Inflammatory macrophage treated with lipopolysaccharide for 1 hour (primary cell): ENCODE results near the gene OLFM1.
"Not testable (repeated sequence)": the region's sequence is repeated elsewhere in the genome, so short reads cannot be mapped to it uniquely, and the experiment has no call there.

Experiments used
- DNase-seq, 2 donors: peaks; one replicate each; pipeline ENCODE4 v3.0.0-alpha.2; 2020 to 2022

The OLFM1 gene

DNA sequence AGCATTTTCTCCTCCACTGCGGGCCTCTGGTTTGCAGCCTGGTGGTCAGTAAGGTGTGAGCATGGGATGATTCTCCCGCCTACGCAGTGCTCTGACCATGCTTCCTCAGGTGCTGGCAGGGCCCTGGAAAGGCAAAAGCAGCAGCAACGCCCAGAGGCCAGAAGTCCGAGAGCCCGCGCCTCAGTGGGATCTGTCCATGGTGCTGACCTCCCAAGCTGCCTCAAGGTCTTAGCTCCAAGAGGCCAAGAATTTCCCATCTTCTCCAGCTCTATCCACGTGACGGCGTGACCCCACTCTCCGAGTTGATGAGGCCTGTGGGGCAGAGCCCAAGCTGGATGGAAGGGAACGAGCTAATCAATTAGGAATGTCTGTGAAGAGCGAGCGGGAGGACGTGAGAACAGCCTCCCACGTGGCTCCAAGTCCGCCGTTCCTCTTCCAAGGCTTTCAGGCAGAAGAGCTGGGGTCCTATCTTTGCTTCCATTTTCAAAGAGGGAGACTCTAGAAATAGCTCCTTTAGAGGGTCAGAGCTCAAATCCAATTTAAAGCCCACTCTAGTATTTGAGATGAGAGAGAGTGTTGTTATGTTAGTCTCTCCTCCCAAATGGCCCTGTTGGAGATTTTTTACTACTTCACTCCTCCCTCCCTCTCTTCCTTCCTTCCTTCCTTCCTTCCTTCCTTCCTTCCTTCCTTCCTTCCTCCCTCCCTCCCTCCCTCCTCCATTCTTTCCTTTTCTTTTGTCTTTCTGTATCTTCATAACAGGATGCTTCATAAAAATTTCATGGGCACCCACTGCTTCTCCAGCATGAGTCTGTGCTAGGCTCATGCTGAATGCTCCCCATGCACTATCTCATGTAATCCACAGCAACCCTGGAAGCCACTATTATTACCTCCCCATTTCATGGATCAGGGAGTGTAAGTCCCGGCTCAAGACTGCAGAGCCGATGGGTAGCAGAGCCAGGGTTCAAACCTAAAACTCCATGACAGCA lies 69.3 kb downstream of the OLFM1 start:
- DNase-seq, result peak in 1 of 2 donors; percentile 38

DNA sequence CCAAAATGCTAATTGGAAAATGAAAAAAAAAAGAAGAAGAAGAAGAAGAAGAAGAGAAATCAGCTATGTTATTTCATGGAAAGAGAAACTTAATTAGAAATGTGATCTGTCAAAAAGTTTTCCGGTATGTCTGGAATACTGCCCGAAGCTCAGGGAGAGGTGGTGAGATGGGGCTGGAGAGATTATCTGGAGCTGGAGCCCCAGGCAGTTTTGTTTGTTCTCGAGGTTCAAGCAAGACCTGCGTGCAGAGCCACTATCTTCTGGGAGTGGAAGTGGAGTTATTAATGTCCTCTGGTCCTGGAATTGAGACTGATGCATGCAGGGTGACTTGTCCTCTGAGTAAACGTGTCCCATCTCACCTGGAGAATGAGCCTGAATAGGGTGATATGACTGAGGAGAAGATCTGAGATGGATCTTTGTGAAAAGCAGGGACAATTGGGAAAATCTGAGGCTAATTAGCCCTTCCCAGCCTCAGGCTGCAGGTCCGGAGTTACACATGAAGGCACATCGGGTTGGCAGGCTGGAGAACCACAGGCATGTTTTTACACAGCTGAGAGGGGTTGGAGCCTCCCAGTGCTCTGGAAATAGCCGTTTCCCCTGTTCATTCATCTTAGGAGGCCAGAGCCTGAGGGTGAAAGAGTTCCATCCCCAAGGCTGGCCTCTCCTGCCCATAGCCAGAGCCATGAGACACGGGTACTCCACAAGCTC lies 70.5 kb downstream of the OLFM1 start:
- no peak for DNase-seq

DNA sequence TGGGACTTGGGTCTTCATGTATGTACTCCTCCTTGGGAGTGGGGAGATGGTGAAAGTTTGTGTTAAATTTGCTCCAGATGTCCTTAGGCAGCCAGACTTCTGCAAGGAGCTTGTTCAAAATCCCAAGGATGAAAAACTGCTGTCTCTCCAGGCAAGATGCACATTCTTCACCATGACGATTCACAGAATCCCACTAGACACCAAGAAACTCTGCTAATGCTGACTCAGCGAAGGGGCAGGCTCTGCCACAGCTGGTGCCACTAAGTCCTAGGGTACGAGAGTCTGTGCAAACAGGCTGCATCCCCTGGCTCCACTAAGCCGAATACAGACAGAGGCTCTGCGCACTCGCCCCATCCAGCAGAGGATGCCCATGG lies 71.1 kb downstream of the OLFM1 start:
- DNase-seq, result no peak

DNA sequence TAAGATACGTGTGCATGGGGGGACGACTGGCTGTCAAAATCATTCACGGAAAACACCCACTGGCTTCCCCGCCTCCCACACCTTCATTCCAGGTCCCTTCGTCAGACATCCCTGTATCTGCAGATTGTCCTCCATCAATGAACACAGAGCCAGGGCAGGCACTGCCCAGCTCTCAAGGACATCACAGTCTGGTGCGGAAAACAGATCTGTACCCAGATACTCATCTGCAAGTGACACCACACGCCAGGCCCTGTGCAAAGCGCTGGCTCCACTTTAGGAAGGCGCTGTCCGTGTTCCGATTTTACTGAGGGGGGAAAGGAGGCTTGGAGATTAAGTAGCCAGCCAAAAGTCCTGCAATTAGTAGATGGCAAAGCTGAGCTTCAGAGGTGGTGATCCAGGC lies 72.3 kb downstream of the OLFM1 start:
- DNase-seq, result no peak

DNA sequence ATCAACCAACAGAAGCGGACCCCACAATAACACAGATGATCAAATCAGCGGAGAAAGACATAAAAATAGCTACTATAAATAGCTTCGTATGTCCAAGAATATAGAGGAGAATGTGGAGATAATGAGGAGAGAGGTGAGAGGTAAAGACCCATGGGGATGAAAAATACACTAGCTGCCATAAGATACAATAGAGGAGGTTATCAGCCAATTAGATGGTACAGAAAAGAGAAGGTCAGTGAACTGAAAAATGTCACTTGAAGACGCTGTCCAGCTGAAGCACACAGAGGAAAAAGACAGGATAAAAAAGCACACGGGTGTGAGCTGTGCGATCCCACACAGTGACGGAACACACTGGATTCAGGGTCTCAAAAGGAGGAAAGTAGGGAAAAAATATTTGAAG lies 73.4 kb downstream of the OLFM1 start:
- DNase-seq, result no peak

DNA sequence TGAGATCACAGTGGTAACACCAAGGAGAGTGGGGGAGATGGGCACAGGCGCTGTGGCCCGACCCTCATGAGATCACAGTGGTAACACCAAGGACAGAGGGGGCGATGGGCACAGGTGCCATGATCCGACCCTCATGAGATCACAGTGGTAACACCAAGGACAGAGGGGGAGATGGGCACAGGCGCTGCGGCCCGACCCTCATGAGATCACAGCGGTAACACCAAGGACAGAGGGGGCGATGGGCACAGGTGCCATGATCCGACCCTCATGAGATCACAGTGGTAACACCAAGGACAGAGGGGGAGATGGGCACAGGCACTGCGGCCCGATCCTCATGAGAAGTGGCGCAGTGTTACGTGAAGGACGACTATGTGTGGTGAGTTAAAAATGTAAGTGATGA lies 75.1 kb downstream of the OLFM1 start:
- DNase-seq, result not testable (repeated sequence)

DNA sequence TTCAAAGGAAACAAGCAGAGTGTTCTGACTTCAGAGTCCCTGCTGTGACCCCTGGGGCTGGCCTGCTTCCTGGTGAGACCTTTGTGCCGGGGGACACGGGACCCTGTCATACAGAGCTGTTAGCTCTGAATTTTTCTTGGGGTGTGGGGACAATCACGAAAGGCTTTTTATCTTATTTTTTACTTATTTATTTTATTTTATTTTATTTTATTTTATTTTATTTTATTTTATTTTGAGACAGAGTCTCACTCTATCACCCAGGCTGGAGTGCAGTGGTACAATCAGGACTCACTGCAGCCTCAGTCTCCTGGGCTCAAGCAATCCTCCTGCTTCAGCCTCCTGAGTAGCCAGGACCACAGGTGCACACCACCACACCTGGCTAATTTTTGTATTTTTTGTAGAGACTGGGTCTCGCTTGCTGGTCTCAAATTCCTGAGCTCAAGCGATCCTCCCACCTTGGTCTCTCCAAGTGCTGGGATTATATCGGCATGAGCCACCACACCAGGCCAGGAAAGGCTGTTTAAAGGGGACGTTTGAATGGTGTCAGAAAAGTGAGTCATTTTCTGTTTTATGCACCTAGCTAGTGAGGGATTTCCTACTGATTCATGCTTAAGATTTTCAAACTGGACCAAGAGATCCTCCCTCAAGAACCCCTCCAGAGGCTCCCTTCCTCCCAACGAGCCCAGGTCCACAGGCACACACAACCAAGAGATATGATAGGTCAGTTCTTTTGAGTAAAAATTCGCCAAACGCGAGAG lies 75.7 kb downstream of the OLFM1 start:
- DNase-seq, result no peak

DNA sequence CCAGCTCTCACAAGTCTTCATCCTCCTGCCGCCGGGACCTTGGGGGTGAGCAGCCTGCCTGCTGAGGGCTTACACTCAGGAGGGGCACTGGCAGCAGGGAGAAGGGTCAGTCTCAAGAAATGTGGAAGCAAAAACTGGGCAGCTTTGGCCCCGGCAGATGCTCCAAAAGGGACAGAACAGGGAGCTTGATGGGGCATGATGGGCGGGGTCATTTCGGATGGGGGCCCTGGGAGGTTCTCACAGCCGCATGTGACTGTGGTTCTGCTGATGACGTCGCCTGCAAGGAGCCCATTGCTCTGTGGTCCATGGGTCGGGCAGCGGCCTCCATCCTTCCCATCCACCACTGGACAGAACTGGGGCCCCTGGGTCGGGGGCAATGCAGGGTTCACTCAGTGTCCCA lies 76.6 kb downstream of the OLFM1 start:
- DNase-seq, result no peak

DNA sequence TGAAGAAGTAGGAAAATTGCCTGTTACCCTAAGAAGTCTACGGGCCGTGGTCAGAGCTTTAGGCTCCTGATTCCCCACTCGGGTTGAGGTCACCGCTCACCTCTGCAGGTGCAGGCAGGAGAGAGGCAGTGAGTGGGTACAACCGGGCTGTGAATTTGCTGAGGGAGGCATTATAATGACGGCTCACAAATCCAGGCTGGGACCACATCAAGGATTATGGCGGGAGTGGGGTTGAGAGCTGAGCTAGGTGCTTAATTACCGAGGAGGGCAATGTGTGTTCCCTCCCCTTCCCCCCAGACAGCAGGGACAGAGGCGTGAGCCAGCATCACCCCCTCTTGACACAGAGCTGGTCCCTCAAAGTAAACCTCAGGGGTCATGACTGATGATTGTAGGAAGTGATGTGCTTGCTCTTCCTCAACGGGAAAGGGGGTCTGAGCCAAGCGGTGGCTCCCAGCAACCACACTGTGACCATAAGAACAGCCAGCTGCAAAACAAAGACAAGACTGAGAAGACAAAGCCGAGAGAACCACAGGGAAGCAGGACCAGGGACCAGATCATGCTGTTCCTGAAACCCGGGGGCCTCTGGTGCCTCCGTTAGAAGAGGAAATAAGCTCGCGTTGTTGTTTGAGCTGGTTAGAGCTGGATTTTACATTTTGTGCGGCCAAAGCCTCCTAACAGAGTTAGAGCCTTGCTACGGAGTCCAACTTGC lies 77.7 kb downstream of the OLFM1 start:
- DNase-seq, result no peak

DNA sequence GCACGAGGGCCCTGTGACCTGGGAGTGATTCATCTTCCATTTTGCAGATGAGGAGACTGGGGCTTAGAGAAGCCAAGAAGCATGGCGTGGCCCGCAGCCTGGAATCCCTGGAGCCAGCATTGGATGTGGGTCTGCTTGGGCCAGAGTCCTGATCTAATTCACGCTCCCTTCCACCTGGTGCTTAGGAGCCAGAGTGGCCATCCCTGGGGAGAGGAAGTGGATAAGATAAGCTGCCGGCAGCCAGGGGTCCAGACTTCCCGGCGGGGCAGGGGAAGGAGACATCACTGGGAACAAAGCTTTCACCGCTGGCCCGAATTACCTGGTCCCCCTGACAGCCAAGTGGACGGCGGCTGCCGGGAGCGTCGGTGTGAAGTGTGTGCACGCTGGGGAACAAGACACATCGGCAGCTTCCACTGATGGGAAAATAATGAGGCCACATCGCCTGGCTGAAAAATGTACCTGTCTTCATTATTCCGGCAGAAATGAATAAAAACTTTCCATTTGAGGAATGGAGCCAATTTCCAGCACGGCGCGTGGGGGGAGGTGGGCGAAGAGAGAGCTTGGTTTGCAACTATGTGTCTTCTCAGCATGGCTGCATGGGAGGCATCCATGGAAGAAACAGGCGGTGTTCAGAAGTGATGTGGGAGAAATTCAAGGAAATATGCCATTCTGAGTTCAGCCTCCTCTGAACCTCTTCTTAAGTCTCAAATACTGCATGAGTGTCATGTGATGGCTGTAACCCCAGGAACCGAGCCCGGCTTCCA lies 78.5 kb downstream of the OLFM1 start:
- DNase-seq, result no peak

DNA sequence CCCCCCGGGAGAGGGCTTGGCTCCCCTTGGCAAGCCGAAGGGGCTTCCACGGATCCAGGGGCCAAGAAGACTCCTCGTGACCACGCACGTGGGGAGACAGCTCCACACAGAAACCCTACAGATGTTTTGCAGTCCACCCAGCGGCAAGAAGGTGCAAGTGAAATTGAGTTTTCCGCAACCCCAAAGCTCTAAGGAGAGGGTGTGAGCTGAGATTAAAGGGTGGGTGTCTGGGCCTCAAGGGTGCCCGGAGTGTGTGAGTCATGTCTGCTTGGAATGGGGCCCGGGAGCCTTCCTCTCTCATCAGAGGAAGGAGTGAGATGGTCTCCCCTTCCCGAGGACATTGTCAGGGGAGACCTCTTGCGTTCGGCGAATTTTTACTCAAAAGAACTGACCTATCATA lies 79.1 kb downstream of the OLFM1 start:
- DNase-seq, result no peak

DNA sequence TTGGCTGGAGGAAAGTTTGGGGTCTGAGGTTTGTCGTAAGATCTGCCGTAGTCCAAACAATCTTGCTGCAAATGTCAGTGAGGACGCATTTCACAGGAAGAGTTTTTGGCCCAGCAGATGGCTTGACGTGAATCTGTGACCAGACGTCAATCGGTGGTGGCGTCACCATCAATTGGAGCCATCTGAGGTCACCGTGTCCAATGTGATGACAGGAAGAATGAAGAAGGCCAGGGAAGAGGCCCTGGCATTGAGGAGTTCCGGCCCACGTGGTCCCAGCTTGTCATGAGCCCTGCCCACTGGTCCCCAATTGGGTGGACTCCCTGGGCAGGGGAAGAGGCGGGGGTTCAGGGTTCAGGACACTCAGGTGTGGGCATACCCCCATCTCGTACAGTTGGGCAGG lies 79.9 kb downstream of the OLFM1 start:
- DNase-seq, result no peak

DNA sequence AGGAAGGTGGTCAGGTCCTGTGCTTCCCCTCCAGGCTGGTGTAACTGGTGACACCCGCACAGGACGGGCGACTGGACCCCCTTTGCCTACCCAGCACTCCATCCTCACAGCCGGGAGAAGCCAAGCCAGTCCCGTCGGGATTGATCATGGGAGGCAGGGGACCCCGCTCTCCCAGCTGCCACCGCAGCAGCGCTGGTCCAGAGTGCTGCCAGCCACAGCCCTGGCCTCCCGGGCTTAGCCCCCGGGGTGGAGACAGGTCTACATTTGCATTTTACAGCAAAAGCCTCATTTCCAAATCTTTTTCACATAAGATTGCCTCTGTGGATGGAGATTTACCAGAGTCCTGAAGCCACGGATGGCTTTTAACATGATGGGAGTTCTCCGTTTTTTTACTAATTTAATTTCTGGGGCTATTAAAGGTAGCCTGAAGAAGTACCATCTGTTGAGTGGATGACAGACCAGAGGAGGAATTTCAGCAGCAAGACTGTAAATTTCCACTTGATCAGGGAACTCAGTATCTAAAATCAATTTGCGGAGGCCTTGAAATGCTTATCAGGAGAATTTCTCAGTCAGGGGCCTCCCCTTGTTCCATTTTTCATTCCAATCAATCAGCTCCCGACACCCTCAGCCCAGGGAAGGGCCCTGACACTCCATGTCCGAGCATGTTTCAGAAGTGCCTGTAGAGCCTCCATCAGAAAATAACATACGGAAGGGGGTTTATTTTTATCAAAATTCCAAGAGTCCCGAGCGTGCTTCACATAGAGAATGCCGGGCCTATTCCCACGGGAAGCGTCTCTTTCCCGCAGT lies 80.6 kb downstream of the OLFM1 start:
- DNase-seq, result no peak

DNA sequence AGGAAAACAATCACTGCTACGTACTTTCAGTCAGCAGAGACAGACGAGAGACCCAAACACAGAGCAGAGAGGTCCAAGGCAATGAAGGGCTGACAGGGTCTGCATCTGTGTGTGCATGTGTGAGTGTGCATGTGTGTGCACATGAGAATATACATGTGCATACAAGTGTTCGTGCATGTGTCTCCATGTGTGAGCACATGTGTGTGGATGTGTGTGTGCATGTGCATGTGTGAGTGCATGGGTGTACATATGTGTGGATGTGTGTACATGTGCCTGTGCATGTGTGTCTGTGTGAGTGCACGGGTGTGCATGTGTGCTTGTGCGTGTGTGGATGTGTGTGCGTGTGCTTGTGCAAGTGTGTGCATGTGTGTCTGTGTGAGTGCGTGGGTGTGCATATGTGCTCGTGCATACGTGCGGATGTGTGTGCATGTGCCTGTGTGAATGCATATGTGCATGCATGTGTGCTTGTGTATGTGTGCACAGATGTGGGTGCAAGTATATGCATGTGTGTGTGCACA lies 82.3 kb downstream of the OLFM1 start:
- no peak for DNase-seq

DNA sequence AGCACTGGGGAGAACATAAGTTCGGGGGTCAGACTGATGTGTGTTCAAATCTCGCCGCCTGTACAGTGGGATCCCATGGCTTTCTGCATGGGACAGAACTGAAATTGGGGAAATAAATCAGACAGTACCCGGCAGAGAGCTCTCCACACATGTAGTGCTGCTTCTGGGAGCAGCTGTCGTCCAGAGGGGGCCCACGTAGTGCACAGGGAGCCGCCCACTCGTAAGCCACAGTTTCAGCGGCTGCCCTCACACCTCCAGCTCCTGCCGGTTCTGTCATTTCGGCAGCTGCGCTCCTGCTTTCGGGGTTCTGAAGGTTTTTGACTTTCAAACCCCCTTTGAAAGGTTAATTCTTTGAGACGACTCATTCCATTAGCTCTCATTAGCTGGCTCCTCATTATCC lies 83.1 kb downstream of the OLFM1 start:
- DNase-seq, result no peak
